Measurements from ENCODE around the gene STAC3.

Gene STAC3

DNA sequence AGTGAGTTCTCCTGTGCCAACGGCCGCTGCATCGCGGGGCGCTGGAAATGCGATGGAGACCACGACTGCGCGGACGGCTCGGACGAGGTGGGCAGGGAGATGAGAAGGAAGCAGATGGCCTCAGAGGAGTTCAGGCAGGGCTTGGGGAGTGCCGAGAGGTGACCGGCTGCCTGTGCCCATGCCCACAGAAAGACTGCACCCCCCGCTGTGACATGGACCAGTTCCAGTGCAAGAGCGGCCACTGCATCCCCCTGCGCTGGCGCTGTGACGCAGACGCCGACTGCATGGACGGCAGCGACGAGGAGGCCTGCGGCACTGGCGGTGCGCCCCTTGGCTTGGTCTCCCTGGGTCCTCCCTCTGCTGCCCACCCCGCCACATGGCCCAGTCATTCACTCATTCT lies 47.8 kb downstream of the STAC3 start:
- TF ChIP-seq CTCF (IDR thresholded peaks at IDR 0.05; ENCODE audit: insufficient read depth, low read depth, low read length, missing control alignments) = no peak
- DNase-seq (ENCODE audit: low read depth) = no peak
- H3K4me3 ChIP-seq (ENCODE audit: low read depth, low read length) = no peak overlapping the region

- DNase-seq (ENCODE audit: low read depth) = no peak
- H3K4me3 ChIP-seq (ENCODE audit: low read depth, low read length) = no peak overlapping the region
- no peak for TF ChIP-seq CTCF (IDR thresholded peaks at IDR 0.05; ENCODE audit: insufficient read depth, low read depth, low read length, missing control alignments)
Observed at GRCh38 chr12:57202321-57202720, 48.7 kb downstream of the STAC3 start.

GRCh38 chr12:57201631-57202030 lies 49.4 kb downstream of the STAC3 start:
- no peak for DNase-seq (ENCODE audit: low read depth)
- no peak for TF ChIP-seq CTCF (IDR thresholded peaks at IDR 0.05; ENCODE audit: insufficient read depth, low read depth, low read length, missing control alignments)
- no peak overlapping the region for H3K4me3 ChIP-seq (ENCODE audit: low read depth, low read length)

GRCh38 chr12:57201219-57201618 lies 49.8 kb downstream of the STAC3 start:
- no peak for TF ChIP-seq CTCF (IDR thresholded peaks at IDR 0.05; ENCODE audit: insufficient read depth, low read depth, low read length, missing control alignments)

DNA sequence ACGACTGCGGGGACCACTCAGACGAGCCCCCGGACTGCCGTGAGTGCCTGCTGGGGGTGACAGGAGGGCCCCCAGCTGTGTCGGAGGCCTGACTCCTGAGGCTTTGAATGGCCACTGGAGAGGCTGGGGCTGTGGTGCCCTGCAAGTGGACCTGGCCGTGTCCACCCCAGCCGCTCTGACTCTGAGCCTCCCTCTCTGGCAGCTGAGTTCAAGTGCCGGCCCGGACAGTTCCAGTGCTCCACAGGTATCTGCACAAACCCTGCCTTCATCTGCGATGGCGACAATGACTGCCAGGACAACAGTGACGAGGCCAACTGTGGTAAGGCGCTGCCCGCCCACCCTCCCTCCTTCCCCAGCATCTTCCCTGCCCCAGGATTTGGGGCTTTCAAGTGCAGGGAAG lies 50.5 kb downstream of the STAC3 start:
- DNase-seq (ENCODE audit: low read depth) = no peak
- TF ChIP-seq CTCF (IDR thresholded peaks at IDR 0.05; ENCODE audit: insufficient read depth, low read depth, low read length, missing control alignments) = no peak
- H3K4me3 ChIP-seq (ENCODE audit: low read depth, low read length) = no peak overlapping the region

More at GRCh38 chr12:57201219-57201618, 49.8 kb downstream of the STAC3 start:
- DNase-seq (ENCODE audit: low read depth) = no peak
- no peak overlapping the region for H3K4me3 ChIP-seq (ENCODE audit: low read depth, low read length)

DNA sequence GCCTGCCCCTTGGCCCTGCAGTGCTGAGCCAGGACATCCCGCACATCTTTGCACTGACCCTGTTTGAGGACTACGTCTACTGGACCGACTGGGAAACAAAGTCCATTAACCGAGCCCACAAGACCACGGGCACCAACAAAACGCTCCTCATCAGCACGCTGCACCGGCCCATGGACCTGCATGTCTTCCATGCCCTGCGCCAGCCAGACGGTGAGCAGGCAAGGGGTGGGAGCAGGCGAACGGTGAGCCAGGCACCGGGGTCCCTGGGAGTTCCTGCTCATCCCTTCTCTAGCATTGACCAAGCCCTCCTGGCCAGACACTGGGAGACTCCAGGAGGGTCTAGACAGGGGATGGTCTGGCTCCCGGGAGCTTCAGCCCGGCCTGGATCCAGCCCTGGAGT lies 51.8 kb downstream of the STAC3 start:
- no peak overlapping the region for H3K4me3 ChIP-seq (ENCODE audit: low read depth, low read length)
- TF ChIP-seq CTCF (IDR thresholded peaks at IDR 0.05; ENCODE audit: insufficient read depth, low read depth, low read length, missing control alignments) = no peak
- DNase-seq (ENCODE audit: low read depth) = no peak

DNA sequence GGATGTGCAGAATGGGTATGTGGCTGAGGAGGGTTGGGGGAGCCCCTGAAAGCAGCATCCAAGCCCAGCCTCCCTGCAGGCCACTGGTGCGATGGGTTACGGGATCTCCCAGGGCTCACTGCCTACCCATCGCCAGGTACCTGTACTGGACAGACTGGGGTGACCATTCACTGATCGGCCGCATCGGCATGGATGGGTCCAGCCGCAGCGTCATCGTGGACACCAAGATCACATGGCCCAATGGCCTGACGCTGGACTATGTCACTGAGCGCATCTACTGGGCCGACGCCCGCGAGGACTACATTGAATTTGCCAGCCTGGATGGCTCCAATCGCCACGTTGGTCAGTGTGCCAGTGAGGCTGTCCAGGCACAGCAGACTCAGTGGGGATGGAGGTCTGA lies 52.7 kb downstream of the STAC3 start:
- TF ChIP-seq CTCF (IDR thresholded peaks at IDR 0.05; ENCODE audit: insufficient read depth, low read depth, low read length, missing control alignments) = no peak
- no peak for DNase-seq (ENCODE audit: low read depth)
- no peak overlapping the region for H3K4me3 ChIP-seq (ENCODE audit: low read depth, low read length)
